Mesenchymal stem cell (in vitro differentiated cells and primary cell): ENCODE results near the gene DUSP8.

Source experiments
- DNase-seq: peaks from one replicate; pipeline ENCODE4 v3.0.0-alpha.2; 2013
- H2AFZ ChIP-seq: one replicate; pipeline ENCODE4 v1.6.1; 2013; ENCODE audit warnings: low read depth, mild to moderate bottlenecking, control low read depth, inconsistent platforms, low read length, moderate library complexity
- H2AK5ac ChIP-seq: 2 replicates; pipeline ENCODE4 v1.6.1; 2013; ENCODE audit warnings: low read length, moderate library complexity, mild to moderate bottlenecking, inconsistent platforms; ENCODE audit not compliant: severe bottlenecking
- H2BK120ac ChIP-seq: one replicate; pipeline ENCODE4 v1.6.1; 2013; ENCODE audit warnings: low read depth, mild to moderate bottlenecking, inconsistent platforms, low read length, moderate library complexity
- H2BK12ac ChIP-seq, 2 experiments: one replicate each; pipeline ENCODE4 v1.6.1; 2013; ENCODE audit warnings: inconsistent platforms in 2 of 2, low read length in 2 of 2, mild to moderate bottlenecking in 2 of 2, moderate library complexity in 2 of 2, control low read depth in 1 of 2
- H2BK15ac ChIP-seq: one replicate; pipeline ENCODE4 v1.6.1; 2013; ENCODE audit warnings: mild to moderate bottlenecking, low read depth, inconsistent platforms; ENCODE audit not compliant: poor library complexity, severe bottlenecking
- H2BK5ac ChIP-seq: 2 replicates; pipeline ENCODE4 v1.6.1; 2013; ENCODE audit warnings: low read depth, mild to moderate bottlenecking, low read length, control low read depth, inconsistent platforms; ENCODE audit not compliant: poor library complexity, severe bottlenecking
- H3K14ac ChIP-seq, 2 experiments: one replicate each; pipeline ENCODE4 v1.6.1; 2013; ENCODE audit warnings: inconsistent platforms in 2 of 2, low read length in 2 of 2, control low read depth in 1 of 2, mild to moderate bottlenecking in 1 of 2, moderate library complexity in 1 of 2
- H3K18ac ChIP-seq, 2 experiments: one replicate each; pipeline ENCODE4 v1.6.1; 2013; ENCODE audit warnings: inconsistent platforms in 2 of 2, low read length in 2 of 2, control low read depth in 1 of 2, low read depth in 1 of 2, mild to moderate bottlenecking in 1 of 2
- H3K23ac ChIP-seq, 2 experiments: one replicate each; pipeline ENCODE4 v1.6.1; 2013; ENCODE audit warnings: inconsistent platforms in 2 of 2, low read length in 2 of 2, mild to moderate bottlenecking in 2 of 2, moderate library complexity in 2 of 2, control low read depth in 1 of 2
- H3K27ac ChIP-seq: 2 replicates; pipeline ENCODE4 v1.5.1; 2013; ENCODE audit warnings: mild to moderate bottlenecking, moderate library complexity, low read length, control low read depth, inconsistent platforms; ENCODE audit not compliant: poor library complexity, severe bottlenecking
- H3K27me3 ChIP-seq, 2 experiments: 2 replicates each; pipeline versions ENCODE4 v1.6.1 to v1.7.0; 2013; ENCODE audit warnings: low read length in 2 of 2, mild to moderate bottlenecking in 2 of 2, moderate library complexity in 2 of 2, control low read depth in 1 of 2, inconsistent platforms in 1 of 2; ENCODE audit not compliant: control insufficient read depth in 1 of 2, insufficient read depth in 1 of 2
- H3K36me3 ChIP-seq, 2 experiments: 2 replicates each; pipeline versions ENCODE4 v1.6.1 to v1.7.0; 2013; ENCODE audit warnings: low read length in 2 of 2, control low read depth in 1 of 2, inconsistent platforms in 1 of 2, low read depth in 1 of 2, mild to moderate bottlenecking in 1 of 2; ENCODE audit not compliant: insufficient read depth in 2 of 2, control insufficient read depth in 1 of 2
- H3K4ac ChIP-seq, 2 experiments: one replicate each; pipeline ENCODE4 v1.6.1; 2013; ENCODE audit warnings: inconsistent platforms in 2 of 2, low read length in 2 of 2, mild to moderate bottlenecking in 2 of 2, moderate library complexity in 2 of 2, control low read depth in 1 of 2, low read depth in 1 of 2
- H3K4me1 ChIP-seq: 2 replicates; pipeline ENCODE4 v1.6.1; 2013; ENCODE audit warnings: low read depth, low read length, control low read depth; ENCODE audit not compliant: control insufficient read depth, insufficient read depth
- H3K4me2 ChIP-seq: 2 replicates; pipeline ENCODE4 v1.6.1; 2013; ENCODE audit warnings: low read length, mild to moderate bottlenecking, inconsistent platforms; ENCODE audit not compliant: poor library complexity, severe bottlenecking
- H3K4me3 ChIP-seq, 2 experiments: 2 replicates each; pipeline versions ENCODE4 v1.5.1 to v1.7.0; 2013; ENCODE audit warnings: low read length in 2 of 2, mild to moderate bottlenecking in 2 of 2, control low read depth in 1 of 2, low read depth in 1 of 2; ENCODE audit not compliant: insufficient read depth in 1 of 2
- H3K79me1 ChIP-seq: replicated peaks from 2 replicates; pipeline ENCODE4 v1.6.1; 2013; ENCODE audit warnings: mild to moderate bottlenecking, control low read depth, low read length, inconsistent platforms; ENCODE audit not compliant: poor library complexity, severe bottlenecking
- H3K9ac ChIP-seq: 2 replicates; pipeline ENCODE4 v1.7.0; 2013; ENCODE audit warnings: mild to moderate bottlenecking, low read length, moderate library complexity
- H3K9me3 ChIP-seq: 2 replicates; pipeline ENCODE4 v1.7.0; 2013; ENCODE audit warnings: mild to moderate bottlenecking, low read length; ENCODE audit not compliant: control insufficient read depth
- H4K8ac ChIP-seq: one replicate; pipeline ENCODE4 v1.6.1; 2013; ENCODE audit warnings: inconsistent platforms, mild to moderate bottlenecking, low read length, moderate library complexity
- H4K91ac ChIP-seq: one replicate; pipeline ENCODE4 v1.6.1; 2013; ENCODE audit warnings: mild to moderate bottlenecking, low read length, inconsistent platforms
- WGBS: methylation state at CpG from one replicate; pipeline ENCODE4 v1.1.7; 2013; ENCODE audit warnings: mixed read lengths; 5-methylcytosine and 5-hydroxymethylcytosine counted together

Gene DUSP8

DNA sequence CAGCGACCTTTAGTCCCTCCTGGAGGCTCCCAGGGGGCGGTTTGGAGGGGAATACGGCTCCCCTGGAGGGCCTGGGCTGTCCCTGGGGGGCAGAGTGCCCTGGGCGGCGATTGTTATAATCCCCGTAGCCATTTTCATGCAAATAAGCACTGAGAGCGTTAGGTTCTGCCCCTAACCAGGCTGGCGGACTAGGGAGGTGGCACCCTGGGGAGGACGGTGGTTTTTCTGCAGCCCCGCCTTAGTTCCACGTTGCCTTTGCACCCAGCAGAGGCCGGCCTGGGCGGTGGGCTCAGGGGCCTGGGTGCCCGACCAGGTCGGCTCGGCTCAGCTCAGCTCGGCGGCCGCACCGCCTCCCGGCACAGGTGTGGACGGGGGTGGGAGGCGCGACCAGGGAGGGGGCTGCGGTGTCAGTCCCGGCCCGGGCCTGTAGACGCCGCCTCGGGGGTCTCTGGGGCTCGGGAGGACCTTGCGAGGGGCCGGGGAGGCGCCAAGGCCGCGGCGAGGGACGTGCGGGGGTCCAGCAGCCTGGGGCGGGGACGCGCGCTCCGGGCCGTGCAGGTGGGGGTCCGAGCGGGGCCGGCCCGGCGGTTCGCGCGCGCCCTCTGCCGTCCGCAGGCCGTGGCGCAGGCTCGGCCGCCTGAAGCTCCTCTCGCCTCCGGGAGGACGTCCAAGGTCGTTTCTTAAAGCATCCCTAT lies 2.3 kb upstream of the DUSP8 start:
- Histone ChIP-seq H3K4me1 (peaks cover 32% of the 10 kb centered on the region), H3K4me3 (peak overlapping the region in 1 of 2 experiments; percentile 40), H2BK120ac (no peak overlapping the region), H2BK5ac (no peak overlapping the region), H3K4me2 (peak overlapping the region; percentile 84), H2BK15ac (no peak overlapping the region), H2AK5ac (no peak overlapping the region), H2BK12ac (no peak overlapping the region), H3K36me3 (peaks cover 0 to 2% of the 10 kb centered on the region in 2 experiments), H2AFZ (peak overlapping the region; percentile 32), H3K9ac (no peak overlapping the region), H3K27ac (no peak overlapping the region), H3K9me3 (peaks cover 12% of the 10 kb centered on the region), H3K4ac (no peak overlapping the region), H3K79me1 (peaks cover 7% of the 10 kb centered on the region), H3K23ac (no peak overlapping the region), H3K14ac (no peak overlapping the region), H3K27me3 (peaks cover 26 to 63% of the 10 kb centered on the region in 2 experiments), H4K91ac (no peak overlapping the region), H3K18ac (no peak overlapping the region), H4K8ac (no peak overlapping the region)
- WGBS, result under 1% methylated on average over 53 of the region's 64 CpGs
- DNase-seq, result peak; percentile 25

DNA sequence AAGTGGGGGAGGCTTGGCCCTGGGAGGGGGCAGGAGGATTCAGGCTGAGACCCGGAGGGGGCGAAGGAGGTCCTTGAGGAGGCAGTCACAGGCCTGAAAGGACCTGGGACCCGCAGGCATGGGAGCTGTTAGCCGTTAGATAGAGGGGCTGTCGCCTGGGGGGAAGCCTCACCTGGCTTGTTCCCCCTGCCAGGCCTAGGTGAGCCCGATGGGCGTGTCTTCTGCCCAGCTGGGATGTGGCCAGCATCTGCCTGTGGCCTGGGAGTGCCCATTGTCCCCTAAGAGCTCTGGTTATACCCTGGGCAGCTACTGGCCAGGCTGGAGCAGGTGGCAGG lies 1.8 kb upstream of the DUSP8 start:
- H3K27me3 ChIP-seq, result peaks cover 26 to 66% of the 10 kb centered on the region in 2 experiments
- peak overlapping the region; percentile 84 for H3K4me2 ChIP-seq
- H2BK120ac ChIP-seq, result no peak overlapping the region
- no peak overlapping the region for H2BK5ac ChIP-seq
- no peak for DNase-seq
- no peak overlapping the region for H3K9ac ChIP-seq
- H2BK12ac ChIP-seq, result no peak overlapping the region
- no peak overlapping the region for H3K4me3 ChIP-seq
- no peak overlapping the region for H3K4ac ChIP-seq
- H3K18ac ChIP-seq, result no peak overlapping the region
- H3K14ac ChIP-seq, result no peak overlapping the region
- WGBS, result 3% methylated on average over 7 of the region's 7 CpGs
- no peak overlapping the region for H2AK5ac ChIP-seq
- H3K27ac ChIP-seq, result no peak overlapping the region
- no peak overlapping the region for H2AFZ ChIP-seq
- peaks cover 8% of the 10 kb centered on the region for H3K79me1 ChIP-seq
- no peak overlapping the region for H4K91ac ChIP-seq
- no peak overlapping the region for H2BK15ac ChIP-seq
- peaks cover 10% of the 10 kb centered on the region for H3K9me3 ChIP-seq
- H4K8ac ChIP-seq, result no peak overlapping the region
- H3K4me1 ChIP-seq, result peaks cover 34% of the 10 kb centered on the region
- H3K36me3 ChIP-seq, result peaks cover 0 to 6% of the 10 kb centered on the region in 2 experiments
- H3K23ac ChIP-seq, result no peak overlapping the region

DNA sequence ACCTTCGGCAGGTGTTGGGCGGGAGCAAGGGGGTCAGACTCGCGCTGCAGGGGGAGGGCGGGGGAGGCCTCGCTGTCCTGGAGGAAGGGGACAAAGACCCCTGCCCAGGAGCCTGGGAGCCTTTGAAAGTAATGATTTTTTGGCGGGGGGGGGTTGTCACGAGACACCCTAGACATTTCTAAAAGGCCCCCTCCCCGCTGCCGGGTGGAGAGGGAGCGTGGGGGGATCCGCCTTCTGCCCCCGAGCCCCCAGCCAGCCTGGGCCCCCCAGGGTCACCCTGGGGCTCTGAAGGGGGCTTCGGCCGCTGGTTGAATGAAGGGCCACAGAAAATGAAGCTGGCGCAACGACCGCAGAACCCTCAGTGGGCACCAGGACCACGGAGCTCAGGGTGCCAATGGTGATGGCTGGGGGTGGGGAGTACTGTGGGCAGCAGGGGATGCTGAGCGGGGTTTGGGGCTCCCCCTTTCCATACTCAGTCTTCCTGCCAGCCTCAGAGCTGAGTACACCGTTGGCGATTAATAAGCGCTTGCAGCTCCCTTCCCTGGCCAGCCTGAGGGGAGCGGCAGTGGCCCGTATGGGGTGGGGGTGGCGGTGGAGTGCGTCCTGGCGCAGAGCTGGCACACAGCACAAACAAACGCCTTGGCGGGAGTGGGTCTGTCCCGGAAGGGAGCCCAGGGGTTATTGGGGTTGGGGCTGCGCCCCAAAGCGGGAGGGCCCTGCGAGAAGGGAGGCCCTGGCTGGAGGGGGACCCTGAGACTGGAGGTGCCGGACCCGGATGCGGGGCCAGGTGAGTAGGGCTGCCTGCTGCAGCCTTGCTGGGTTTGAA lies 1.2 kb upstream of the DUSP8 start:
- H2BK15ac ChIP-seq, result no peak overlapping the region
- peak overlapping the region; percentile 90 for H3K4me2 ChIP-seq
- no peak for DNase-seq
- H4K8ac ChIP-seq, result no peak overlapping the region
- H3K9me3 ChIP-seq, result peaks cover 4% of the 10 kb centered on the region
- H3K4me3 ChIP-seq, result peak overlapping the region in 1 of 2 experiments; percentile 70
- H3K4ac ChIP-seq, result no peak overlapping the region
- H3K18ac ChIP-seq, result no peak overlapping the region
- peaks cover 12% of the 10 kb centered on the region for H3K79me1 ChIP-seq
- H3K14ac ChIP-seq, result no peak overlapping the region
- H3K27me3 ChIP-seq, result peaks cover 26 to 63% of the 10 kb centered on the region in 2 experiments
- H2BK5ac ChIP-seq, result no peak overlapping the region
- H2BK12ac ChIP-seq, result no peak overlapping the region
- H3K4me1 ChIP-seq, result peaks cover 38% of the 10 kb centered on the region
- no peak overlapping the region for H3K27ac ChIP-seq
- no peak overlapping the region for H2AK5ac ChIP-seq
- H2AFZ ChIP-seq, result no peak overlapping the region
- no peak overlapping the region for H4K91ac ChIP-seq
- no peak overlapping the region for H3K23ac ChIP-seq
- peaks cover 0 to 12% of the 10 kb centered on the region in 2 experiments for H3K36me3 ChIP-seq
- WGBS, result 15% methylated on average over 35 of the region's 37 CpGs
- H3K9ac ChIP-seq, result no peak overlapping the region
- H2BK120ac ChIP-seq, result no peak overlapping the region

DNA sequence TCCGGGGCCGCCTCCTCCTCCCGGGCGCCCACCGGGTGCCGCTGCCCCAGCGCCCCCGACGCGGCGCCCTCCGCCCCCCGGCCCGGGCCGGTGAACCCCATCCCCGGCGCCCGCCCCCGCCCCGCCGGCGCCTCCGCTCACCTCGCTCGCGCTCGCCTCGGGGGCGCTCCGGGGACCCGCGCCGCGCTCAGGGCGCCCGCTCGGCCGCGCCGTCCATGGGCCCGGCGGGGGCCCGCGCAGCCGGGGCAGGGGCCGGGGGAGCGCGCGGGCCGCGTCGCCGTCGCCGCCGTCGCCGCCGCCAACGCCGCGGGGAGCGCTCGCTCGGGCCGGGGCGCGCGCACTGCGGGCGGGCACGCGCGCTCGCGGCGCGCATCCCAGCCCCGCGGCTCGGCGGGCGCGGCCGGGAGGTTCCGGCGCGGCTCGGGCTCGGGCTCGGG lies 293 bp downstream of the DUSP8 start:
- Histone ChIP-seq H3K14ac (no peak overlapping the region), H3K9me3 (no peaks in the 10 kb centered on the region), H3K4ac (no peak overlapping the region), H3K4me3 (peak overlapping the region in 1 of 2 experiments; percentile 70), H3K36me3 (peaks cover 0 to 19% of the 10 kb centered on the region in 2 experiments), H3K4me2 (peak overlapping the region; percentile 82), H3K4me1 (peaks cover 41% of the 10 kb centered on the region), H3K18ac (no peak overlapping the region), H4K91ac (no peak overlapping the region), H2AFZ (no peak overlapping the region), H3K23ac (no peak overlapping the region), H3K79me1 (peaks cover 14% of the 10 kb centered on the region), H2BK120ac (peak overlapping the region; percentile 43), H3K27ac (no peak overlapping the region), H2BK12ac (no peak overlapping the region), H4K8ac (no peak overlapping the region), H2BK15ac (no peak overlapping the region), H2AK5ac (no peak overlapping the region), H3K27me3 (peaks cover 26 to 69% of the 10 kb centered on the region in 2 experiments), H2BK5ac (no peak overlapping the region), H3K9ac (no peak overlapping the region)
- DNase-seq, result no peak
- 1% methylated on average over 29 of the region's 91 CpGs for WGBS
